ENCODE measurements around the gene C2CD4D. TPM values are rescaled to one million over a fixed set of nuclear protein-coding genes. Genes with fewer than 3 reads are reported as not detected.
"Not testable (repeated sequence)": the region's sequence is repeated elsewhere in the genome, so short reads cannot be mapped to it uniquely, and the experiment has no call there.

Gene C2CD4D
- total RNA-seq, 4 donors from 2014 or later: not detected

GRCh38 chr1:151882466-151882865 lies 42.8 kb upstream of the C2CD4D start:
- Histone ChIP-seq H3K27me3 (no peaks in the 10 kb centered on the region), H3K4me3 (no peak overlapping the region), H3K4me1 (no peaks in the 10 kb centered on the region), H3K9me3 (no peaks in the 10 kb centered on the region), H3K27ac (no peak overlapping the region), H3K36me3 (no peaks in the 10 kb centered on the region)
- intact Hi-C loops (cut with DNase I; ENCODE audit: low total_unique reads): no loop called here
- TF ChIP-seq CTCF (IDR thresholded peaks at IDR 0.05) (no peak), POLR2A (IDR thresholded peaks at IDR 0.05) (no peak)
- DNase-seq: no peak

GRCh38 chr1:151881479-151881878 lies 41.9 kb upstream of the C2CD4D start:
- Histone ChIP-seq H3K9me3 (no peaks in the 10 kb centered on the region), H3K27ac (no peak overlapping the region), H3K4me3 (no peak overlapping the region), H3K27me3 (no peaks in the 10 kb centered on the region), H3K36me3 (no peaks in the 10 kb centered on the region), H3K4me1 (no peaks in the 10 kb centered on the region)
- intact Hi-C loops (cut with DNase I; ENCODE audit: low total_unique reads): no loop called here
- DNase-seq: no peak
- TF ChIP-seq POLR2A (IDR thresholded peaks at IDR 0.05) (no peak), CTCF (IDR thresholded peaks at IDR 0.05) (no peak)

- TF ChIP-seq CTCF (IDR thresholded peaks at IDR 0.05) (no peak), POLR2A (IDR thresholded peaks at IDR 0.05) (no peak)
- Histone ChIP-seq H3K36me3 (no peaks in the 10 kb centered on the region), H3K27ac (no peak overlapping the region), H3K4me3 (no peak overlapping the region), H3K4me1 (no peaks in the 10 kb centered on the region), H3K27me3 (no peaks in the 10 kb centered on the region), H3K9me3 (no peaks in the 10 kb centered on the region)
- DNase-seq: no peak
- intact Hi-C loops (cut with DNase I; ENCODE audit: low total_unique reads): no loop called here
Observed at GRCh38 chr1:151875419-151876097, 35.9 kb upstream of the C2CD4D start.

GRCh38 chr1:151872776-151873175 lies 33.2 kb upstream of the C2CD4D start:
- H3K4me3 ChIP-seq; H3K9me3 ChIP-seq; H3K36me3 ChIP-seq; intact Hi-C loops (cut with DNase I; ENCODE audit: low total_unique reads); H3K4me1 ChIP-seq; DNase-seq; H3K27ac ChIP-seq; H3K27me3 ChIP-seq: not testable (repeated sequence)

- H3K27ac ChIP-seq: no peak overlapping the region
- no peak for DNase-seq
- no peaks in the 10 kb centered on the region for H3K27me3 ChIP-seq
- no peak for TF ChIP-seq POLR2A (IDR thresholded peaks at IDR 0.05)
- no peak for TF ChIP-seq CTCF (IDR thresholded peaks at IDR 0.05)
- no peaks in the 10 kb centered on the region for H3K36me3 ChIP-seq
- intact Hi-C loops (cut with DNase I; ENCODE audit: low total_unique reads): no loop called here
- H3K9me3 ChIP-seq: no peaks in the 10 kb centered on the region
- H3K4me1 ChIP-seq: no peaks in the 10 kb centered on the region
- H3K4me3 ChIP-seq: no peak overlapping the region
Observed at GRCh38 chr1:151871284-151872030, 31.8 kb upstream of the C2CD4D start.

Data from uterus (tissue), 4 donors.